HG03139 (cell line): ENCODE measurements around the gene QSOX1.

Source experiments
- ATAC-seq: cut with Tn5 transposase; IDR thresholded peaks from one replicate; pipeline ENCODE4 v1.9.1; 2021; ENCODE audit not compliant: unreplicated experiment

The QSOX1 gene

GRCh38 chr1:180231936-180232335 is 77.3 kb downstream of the QSOX1 start:
- ATAC-seq = no peak

- no peak for ATAC-seq
Observed at GRCh38 chr1:180232521-180233043, 77.9 kb downstream of the QSOX1 start.

DNA sequence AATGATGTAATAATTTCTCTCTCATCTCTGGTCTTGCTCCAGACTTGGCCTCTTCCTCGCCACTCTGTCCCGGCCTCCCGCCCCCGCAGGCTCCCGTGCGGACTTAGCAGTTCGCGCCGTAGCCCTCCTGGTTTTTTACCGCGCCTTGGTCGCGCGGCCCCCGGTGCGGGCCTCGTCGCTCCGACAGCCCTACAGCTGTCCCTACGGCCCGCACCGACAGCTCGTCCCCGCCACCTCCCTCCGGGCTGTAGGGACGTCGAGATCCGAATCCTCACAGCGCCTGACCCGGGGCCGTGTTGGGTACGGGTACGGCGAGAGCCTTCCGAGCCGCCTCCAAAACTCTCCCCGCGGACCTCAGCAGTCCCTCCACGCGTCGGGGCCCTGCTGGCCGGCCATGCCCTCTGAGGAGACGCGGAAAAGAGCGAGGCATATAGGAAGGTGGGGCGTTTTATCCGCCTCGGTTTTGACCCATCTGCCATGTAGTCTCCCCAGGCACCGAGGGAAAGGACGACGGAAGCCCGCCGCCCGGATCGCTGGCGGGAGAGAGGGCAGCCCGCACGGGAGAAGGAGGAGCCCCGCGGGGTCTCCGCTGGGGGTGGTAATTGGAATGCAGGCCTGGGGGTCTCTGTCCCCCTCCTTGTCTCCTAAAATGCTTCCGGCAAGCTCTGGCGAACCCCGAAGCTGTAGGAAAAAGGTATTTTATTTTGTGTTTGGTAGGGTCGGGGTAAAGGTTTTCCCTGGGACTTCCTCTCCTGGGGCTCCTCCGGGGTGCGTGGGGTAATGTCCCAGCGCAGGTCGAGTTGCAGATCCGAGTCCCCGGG is 78.7 kb downstream of the QSOX1 start:
- no peak for ATAC-seq

DNA sequence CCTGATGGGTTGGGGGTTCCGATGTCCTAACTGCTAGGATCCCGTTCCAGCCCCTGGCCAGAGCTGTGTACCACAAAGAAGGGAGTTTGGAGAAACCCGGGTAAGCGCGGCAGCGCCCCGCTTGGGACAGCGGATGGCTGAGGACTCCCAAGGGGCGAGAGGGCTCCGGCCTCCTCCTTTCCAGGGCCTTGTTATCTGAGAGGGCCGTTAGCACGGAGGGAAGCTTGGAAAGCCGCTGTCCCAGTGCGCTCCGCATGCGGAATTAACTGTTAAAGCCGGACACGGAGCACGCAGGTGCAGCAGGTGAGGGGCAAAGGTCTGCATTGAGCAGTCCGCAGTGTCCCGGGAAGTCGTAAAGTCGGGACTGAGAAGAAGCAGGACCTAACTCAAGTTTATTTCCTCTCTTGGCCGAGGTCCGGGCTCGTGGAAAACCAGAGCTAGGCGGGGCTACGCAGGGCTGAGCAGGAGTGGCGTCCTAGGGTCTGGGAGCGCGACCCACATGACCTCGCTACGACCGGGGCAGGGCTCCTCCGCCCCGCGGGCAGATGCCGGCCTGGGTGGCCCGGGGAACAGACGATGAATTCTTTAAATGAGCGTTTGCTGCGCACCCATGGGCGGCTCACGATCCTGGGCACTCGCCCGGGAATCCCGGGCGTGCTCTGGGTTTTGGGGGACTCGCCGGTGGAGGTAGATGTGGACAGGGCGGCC is 79.9 kb downstream of the QSOX1 start:
- no peak for ATAC-seq

- no peak for ATAC-seq
Observed at GRCh38 chr1:180235077-180235501, 80.4 kb downstream of the QSOX1 start.

- no peak for ATAC-seq
Observed at GRCh38 chr1:180235502-180236239, 81.0 kb downstream of the QSOX1 start.

- ATAC-seq = no peak
Observed at GRCh38 chr1:180236698-180237509, 82.2 kb downstream of the QSOX1 start.

DNA sequence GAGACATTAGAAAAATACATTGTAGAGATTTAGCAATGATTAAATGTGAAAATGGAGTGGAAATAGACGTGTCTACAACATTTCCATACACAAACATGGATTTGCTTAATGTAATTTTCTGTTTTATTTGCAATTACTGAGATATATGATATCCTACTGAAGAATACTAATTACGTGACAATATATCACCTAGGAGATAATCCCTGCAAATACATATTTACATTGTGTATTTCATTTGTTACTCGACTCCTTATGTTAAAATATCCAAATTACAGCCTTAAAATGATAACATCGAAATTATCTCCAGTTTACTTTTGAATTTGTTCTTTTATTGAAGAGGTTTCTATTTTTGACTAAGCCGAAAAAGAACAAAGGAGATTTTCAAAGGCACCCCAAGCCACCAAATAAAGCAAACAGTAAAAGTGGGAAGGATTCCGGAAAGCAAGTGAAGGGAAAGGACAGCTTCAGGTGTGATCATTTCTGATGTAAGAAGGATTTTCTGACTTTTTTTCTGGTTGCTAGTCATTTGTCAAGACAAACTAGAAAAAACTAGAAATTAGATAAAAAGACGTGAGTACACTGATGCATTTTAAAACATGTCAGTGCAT is 83.3 kb downstream of the QSOX1 start:
- no peak for ATAC-seq

- ATAC-seq = no peak
Observed at GRCh38 chr1:180238675-180239074, 84.0 kb downstream of the QSOX1 start.

- no peak for ATAC-seq
Observed at GRCh38 chr1:180239145-180240096, 84.8 kb downstream of the QSOX1 start.

DNA sequence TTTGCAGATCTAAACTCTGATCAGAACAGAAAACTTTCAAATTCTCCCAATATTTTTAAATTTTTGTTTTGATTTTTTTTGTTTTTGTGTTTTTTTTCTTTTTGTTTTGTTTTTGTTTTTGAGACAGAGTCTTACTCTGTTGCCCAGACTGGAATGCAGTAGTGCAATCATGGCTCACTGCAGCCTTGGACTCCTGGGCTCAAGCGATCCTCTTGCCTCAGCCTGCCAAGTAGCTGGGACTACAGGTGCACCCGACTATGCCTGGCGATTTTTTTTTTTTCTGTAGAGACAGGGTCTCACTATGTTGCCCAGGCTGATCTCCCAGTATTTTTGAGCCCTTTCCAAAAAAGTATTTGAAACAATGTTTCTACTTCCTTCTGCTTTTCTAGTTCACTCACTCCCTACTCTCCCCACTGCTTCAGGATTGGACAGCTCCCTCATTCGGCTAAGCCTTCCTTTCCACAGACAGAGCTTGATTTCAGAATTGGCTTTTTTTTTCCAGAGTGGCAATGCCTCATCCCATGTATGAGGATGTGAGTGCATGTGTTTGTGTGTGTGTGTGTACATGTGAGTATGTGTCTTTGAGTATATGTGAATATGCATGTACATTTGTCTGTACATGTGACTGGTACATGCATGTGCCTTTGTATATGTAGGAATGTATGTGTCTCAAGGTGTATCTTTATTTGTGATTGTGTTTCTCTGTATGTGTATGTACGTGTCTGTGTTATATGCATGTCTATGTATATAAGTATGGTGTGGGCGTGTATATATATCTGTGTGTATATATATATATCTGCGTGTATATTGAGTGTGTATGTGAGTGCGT is 87.3 kb downstream of the QSOX1 start:
- no peak for ATAC-seq

GRCh38 chr1:180243517-180244221 is 89.0 kb downstream of the QSOX1 start:
- no peak for ATAC-seq

DNA sequence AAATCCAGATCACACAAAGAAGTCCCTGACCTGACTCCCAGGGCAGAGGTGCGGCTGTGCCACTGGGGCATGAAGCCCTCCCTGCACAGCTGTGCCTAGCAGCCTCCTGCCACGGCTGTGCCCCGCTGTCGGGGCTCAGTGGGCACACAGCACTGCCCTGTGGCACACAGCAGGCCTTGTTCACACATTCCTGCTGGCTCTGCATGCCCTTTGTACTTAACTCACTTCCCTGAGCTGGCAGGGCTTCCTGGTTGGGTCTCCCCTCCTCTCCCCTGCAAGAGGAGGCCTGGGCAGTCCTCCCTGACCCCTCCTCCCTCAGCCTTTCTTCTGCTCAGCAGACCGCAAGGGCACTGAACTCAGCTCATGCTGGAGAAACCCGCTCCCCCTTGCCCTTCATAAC is 90.2 kb downstream of the QSOX1 start:
- no peak for ATAC-seq

- ATAC-seq = no peak
Observed at GRCh38 chr1:180246579-180246978, 91.9 kb downstream of the QSOX1 start.

DNA sequence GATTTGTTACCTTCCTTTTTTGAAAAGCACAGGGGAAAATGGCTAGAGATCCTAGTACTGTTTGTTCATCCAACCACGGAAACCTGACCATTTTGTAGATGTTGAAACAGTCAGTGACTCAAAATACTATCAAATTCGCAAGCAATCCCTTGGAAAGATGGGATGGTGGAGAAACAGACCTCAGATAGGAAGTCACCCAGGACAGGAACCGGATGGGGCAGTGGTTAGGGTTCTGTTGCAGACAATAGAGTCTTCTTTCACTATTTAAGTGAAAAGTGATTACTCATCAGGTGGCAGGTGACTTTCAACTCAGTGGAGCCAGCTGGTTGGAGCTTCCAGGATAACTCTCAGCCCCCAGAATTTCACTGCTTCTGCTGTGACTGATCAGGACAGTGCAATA is 92.4 kb downstream of the QSOX1 start:
- no peak for ATAC-seq

DNA sequence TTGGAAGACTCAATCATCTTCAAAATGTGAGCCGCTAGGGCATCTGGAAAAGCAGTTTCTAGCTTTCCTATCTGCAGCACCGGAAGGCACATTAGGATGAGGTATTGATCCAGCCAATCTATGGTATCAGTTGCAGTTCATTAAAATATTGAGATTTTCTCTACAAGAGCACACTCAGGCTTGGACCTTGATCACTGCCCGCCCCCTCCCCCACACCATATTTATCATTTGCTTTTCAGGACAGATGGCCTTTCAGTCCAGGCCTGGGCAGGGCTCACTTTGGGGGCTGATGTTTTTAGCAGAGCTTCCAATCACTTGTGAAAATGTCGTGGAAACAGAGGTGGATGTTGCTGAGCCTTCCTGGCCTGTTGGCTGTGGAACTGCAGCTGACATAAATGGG is 92.9 kb downstream of the QSOX1 start:
- no peak for ATAC-seq

GRCh38 chr1:180248176-180248575 is 93.5 kb downstream of the QSOX1 start:
- ATAC-seq = no peak
